ENCODE data around the gene EFNB1. TPM values are rescaled to one million over a fixed set of nuclear protein-coding genes. Genes with fewer than 3 reads are reported as not detected.

EFNB1 gene
- total and polyA plus RNA-seq, 10 donors: 4.8 to 48.7 (median 29.9) TPM

DNA sequence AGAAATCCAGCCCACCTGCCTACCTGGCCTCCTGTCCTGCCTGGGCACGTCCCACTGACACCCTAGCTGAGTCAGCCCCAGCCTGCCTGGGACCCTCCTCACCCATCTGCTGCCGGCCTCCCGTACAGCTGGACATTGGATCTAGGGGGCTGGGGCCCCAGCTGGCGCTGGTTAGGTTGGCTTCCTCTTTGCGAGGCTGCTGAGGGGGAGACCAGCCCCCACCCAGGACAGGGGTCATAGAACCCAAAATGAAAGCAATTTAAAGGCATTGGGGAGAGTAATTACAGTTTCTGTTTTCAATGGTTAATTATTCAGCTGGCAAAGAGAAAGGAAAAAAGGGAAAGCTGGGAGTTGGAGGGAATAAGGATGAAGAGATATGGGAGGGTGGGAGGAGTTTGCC, 15.8 kb downstream of the EFNB1 start:
- Histone ChIP-seq H3K9me3 (no peaks in the 10 kb centered on the region), H3K36me3 (peaks cover 0 to 22% (median 6%) of the 10 kb centered on the region in 6 donors), H3K4me1 (peaks cover 0 to 29% (median 12%) of the 10 kb centered on the region in 6 donors), H3K27ac (no peak overlapping the region), H3K27me3 (replicated peaks in 1 of 7) (no peaks in the 10 kb centered on the region), H3K4me3 (no peak overlapping the region)
- 45 to 70% (median 63%) methylated on average over 4 to 5 of the region's 5 CpGs for WGBS, 5 donors
- intact Hi-C loops (cut with DNase I; ENCODE audit: low total_unique reads): no loop called here
- no peak for DNase-seq
- TF ChIP-seq POLR2AphosphoS5 (IDR thresholded peaks at IDR 0.05) (peak in 1 of 3 donors; percentile 15), POLR2A (IDR thresholded peaks at IDR 0.05) (no peak)
- TF ChIP-seq, protein P1, sequence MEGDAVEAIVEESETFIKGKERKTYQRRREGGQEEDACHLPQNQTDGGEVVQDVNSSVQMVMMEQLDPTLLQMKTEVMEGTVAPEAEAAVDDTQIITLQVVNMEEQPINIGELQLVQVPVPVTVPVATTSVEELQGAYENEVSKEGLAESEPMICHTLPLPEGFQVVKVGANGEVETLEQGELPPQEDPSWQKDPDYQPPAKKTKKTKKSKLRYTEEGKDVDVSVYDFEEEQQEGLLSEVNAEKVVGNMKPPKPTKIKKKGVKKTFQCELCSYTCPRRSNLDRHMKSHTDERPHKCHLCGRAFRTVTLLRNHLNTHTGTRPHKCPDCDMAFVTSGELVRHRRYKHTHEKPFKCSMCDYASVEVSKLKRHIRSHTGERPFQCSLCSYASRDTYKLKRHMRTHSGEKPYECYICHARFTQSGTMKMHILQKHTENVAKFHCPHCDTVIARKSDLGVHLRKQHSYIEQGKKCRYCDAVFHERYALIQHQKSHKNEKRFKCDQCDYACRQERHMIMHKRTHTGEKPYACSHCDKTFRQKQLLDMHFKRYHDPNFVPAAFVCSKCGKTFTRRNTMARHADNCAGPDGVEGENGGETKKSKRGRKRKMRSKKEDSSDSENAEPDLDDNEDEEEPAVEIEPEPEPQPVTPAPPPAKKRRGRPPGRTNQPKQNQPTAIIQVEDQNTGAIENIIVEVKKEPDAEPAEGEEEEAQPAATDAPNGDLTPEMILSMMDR (IDR thresholded peaks at IDR 0.05 in 8 of 11, conservative IDR thresholded peaks at IDR 0.05 in 3 of 11): no peak

- peaks cover 0 to 18% (median 8%) of the 10 kb centered on the region in 6 donors for H3K4me1 ChIP-seq
- 51 to 78% (median 70%) methylated on average over 4 to 6 of the region's 6 CpGs for WGBS, 5 donors
- intact Hi-C loops (cut with DNase I; ENCODE audit: low total_unique reads): no loop called here
- H3K36me3 ChIP-seq: peaks cover 0 to 3% (median 0%) of the 10 kb centered on the region in 6 donors
- TF ChIP-seq, protein P1 (IDR thresholded peaks at IDR 0.05 in 8 of 11, conservative IDR thresholded peaks at IDR 0.05 in 3 of 11): no peak
- TF ChIP-seq POLR2A (IDR thresholded peaks at IDR 0.05): no peak
- no peak for TF ChIP-seq POLR2AphosphoS5 (IDR thresholded peaks at IDR 0.05)
- no peak overlapping the region for H3K4me3 ChIP-seq
- H3K27me3 ChIP-seq (replicated peaks in 1 of 7): no peaks in the 10 kb centered on the region
- H3K27ac ChIP-seq: no peak overlapping the region
- DNase-seq: no peak
- no peaks in the 10 kb centered on the region for H3K9me3 ChIP-seq
Measured at GRCh38 chrX:68846536-68846935, 17.7 kb downstream of the EFNB1 start.

DNA sequence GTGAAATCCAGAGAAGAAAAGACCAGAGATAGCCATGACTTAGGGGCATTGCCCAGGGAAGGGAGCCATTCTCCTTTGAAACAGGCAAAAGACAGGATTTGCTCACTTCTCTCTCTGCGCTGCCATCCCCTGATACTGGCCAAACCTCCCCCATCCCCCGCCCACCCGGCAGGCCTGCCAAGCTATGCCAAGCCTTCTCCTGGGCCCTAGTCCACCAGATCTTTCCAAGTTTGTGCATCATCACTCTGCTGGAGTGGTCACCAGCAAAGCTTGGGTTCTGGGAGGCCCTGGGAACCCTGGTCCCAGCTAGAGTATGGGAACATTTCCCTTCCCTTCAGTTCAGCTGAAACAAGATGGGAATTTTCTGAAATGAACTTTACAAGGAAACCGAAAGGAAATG, 18.4 kb downstream of the EFNB1 start:
- no peaks in the 10 kb centered on the region for H3K27me3 ChIP-seq (replicated peaks in 1 of 7)
- H3K4me1 ChIP-seq: peaks cover 0 to 14% (median 3%) of the 10 kb centered on the region in 6 donors
- DNase-seq: no peak
- WGBS, 5 donors: 71 to 94% (median 83%) methylated on average over 4 of the region's 4 CpGs
- H3K27ac ChIP-seq: no peak overlapping the region
- intact Hi-C loops (cut with DNase I; ENCODE audit: low total_unique reads): no loop called here
- TF ChIP-seq POLR2A (IDR thresholded peaks at IDR 0.05) (no peak), POLR2AphosphoS5 (IDR thresholded peaks at IDR 0.05) (no peak)
- TF ChIP-seq, protein P1 (IDR thresholded peaks at IDR 0.05 in 8 of 11, conservative IDR thresholded peaks at IDR 0.05 in 3 of 11): no peak
- H3K36me3 ChIP-seq: no peaks in the 10 kb centered on the region
- H3K4me3 ChIP-seq: no peak overlapping the region
- H3K9me3 ChIP-seq: no peaks in the 10 kb centered on the region

DNA sequence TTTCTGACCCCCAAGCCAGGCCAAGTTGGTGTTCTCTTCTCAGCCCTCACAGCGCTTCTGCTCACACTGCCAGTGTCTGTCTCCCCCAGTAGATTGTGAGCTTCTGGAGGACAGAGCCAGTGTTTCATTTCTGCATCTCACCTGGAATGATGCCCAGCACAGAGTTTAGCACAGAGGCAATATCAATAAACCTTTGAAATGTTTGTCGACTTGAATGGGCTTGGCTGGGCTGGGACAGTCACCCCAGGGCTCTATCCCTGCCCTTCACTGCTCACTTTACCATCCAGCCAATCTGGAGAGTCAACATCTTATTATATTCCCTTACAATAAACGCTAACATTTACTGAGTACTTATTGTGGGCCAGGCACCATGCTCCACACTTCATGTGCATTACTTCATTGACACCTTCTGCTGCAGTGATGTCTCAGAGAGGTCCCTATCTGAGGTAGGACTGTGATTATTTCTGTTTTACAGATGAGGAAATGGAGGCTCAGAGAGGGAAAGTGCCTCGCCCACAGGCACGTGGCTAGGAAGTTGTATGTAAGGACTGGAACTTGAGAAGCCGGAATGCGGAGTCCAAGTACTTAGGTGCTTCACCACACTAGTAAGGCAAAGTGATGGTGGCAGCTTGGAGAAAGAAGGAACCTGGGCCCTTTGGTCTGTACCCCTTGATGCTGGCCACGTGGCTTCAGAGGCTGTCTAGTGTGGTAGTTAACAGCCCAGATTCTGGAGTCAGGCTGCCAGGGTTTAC, 19.5 kb downstream of the EFNB1 start:
- peaks cover 0 to 2% (median 0%) of the 10 kb centered on the region in 6 donors for H3K4me1 ChIP-seq
- 72 to 82% (median 78%) methylated on average over 7 to 8 of the region's 8 CpGs for WGBS, 5 donors
- no peaks in the 10 kb centered on the region for H3K36me3 ChIP-seq
- no peak overlapping the region for H3K4me3 ChIP-seq
- TF ChIP-seq POLR2AphosphoS5 (IDR thresholded peaks at IDR 0.05) (no peak), POLR2A (IDR thresholded peaks at IDR 0.05) (no peak)
- TF ChIP-seq, protein P1 (IDR thresholded peaks at IDR 0.05 in 8 of 11, conservative IDR thresholded peaks at IDR 0.05 in 3 of 11): no peak
- no peak overlapping the region for H3K27ac ChIP-seq
- H3K9me3 ChIP-seq: no peaks in the 10 kb centered on the region
- no peak for DNase-seq
- no peaks in the 10 kb centered on the region for H3K27me3 ChIP-seq (replicated peaks in 1 of 7)
- intact Hi-C loops (cut with DNase I; ENCODE audit: low total_unique reads): no loop called here

Data from spleen (tissue), 11 donors.